Measurements from ENCODE around the gene PALLD.

Gene PALLD

GRCh38 chr4:168527560-168527959 is 30.7 kb downstream of the PALLD start:
- no peak for DNase-seq (ENCODE audit: low spot score)

GRCh38 chr4:168528131-168528949 is 31.5 kb downstream of the PALLD start:
- no peak for DNase-seq (ENCODE audit: low spot score)

GRCh38 chr4:168529257-168529656 is 32.4 kb downstream of the PALLD start:
- DNase-seq (ENCODE audit: low spot score) = no peak

- no peak for DNase-seq (ENCODE audit: low spot score)
These were observed 34.5 kb downstream of the PALLD start for GRCh38 chr4:168531305-168531704.

GRCh38 chr4:168534535-168534934 is 37.7 kb downstream of the PALLD start:
- DNase-seq (ENCODE audit: low spot score) = no peak

GRCh38 chr4:168535689-168536088 is 38.8 kb downstream of the PALLD start:
- DNase-seq (ENCODE audit: low spot score) = no peak

- no peak for DNase-seq (ENCODE audit: low spot score)
These were observed 39.6 kb downstream of the PALLD start for GRCh38 chr4:168536448-168536847.

- DNase-seq (ENCODE audit: low spot score) = no peak
These were observed 40.2 kb downstream of the PALLD start for GRCh38 chr4:168537086-168537485.

GRCh38 chr4:168537571-168537970 is 40.7 kb downstream of the PALLD start:
- DNase-seq (ENCODE audit: low spot score) = no peak

GRCh38 chr4:168538632-168539031 is 41.8 kb downstream of the PALLD start:
- no peak for DNase-seq (ENCODE audit: low spot score)

- no peak for DNase-seq (ENCODE audit: low spot score)
These were observed 43.2 kb downstream of the PALLD start for GRCh38 chr4:168540086-168540485.

- DNase-seq (ENCODE audit: low spot score) = no peak
These were observed 43.8 kb downstream of the PALLD start for GRCh38 chr4:168540503-168541265.

- no peak for DNase-seq (ENCODE audit: low spot score)
These were observed 44.6 kb downstream of the PALLD start for GRCh38 chr4:168541266-168541953.

GRCh38 chr4:168549143-168549542 is 52.3 kb downstream of the PALLD start:
- no peak for DNase-seq (ENCODE audit: low spot score)

GRCh38 chr4:168550064-168550766 is 53.4 kb downstream of the PALLD start:
- DNase-seq (ENCODE audit: low spot score) = no peak

GRCh38 chr4:168551211-168551610 is 54.4 kb downstream of the PALLD start:
- DNase-seq (ENCODE audit: low spot score) = no peak

GRCh38 chr4:168551945-168552695 is 55.3 kb downstream of the PALLD start:
- DNase-seq (ENCODE audit: low spot score) = peak; percentile 4

GRCh38 chr4:168553714-168554370 is 57.0 kb downstream of the PALLD start:
- DNase-seq (ENCODE audit: low spot score) = no peak

GRCh38 chr4:168555437-168555836 is 58.6 kb downstream of the PALLD start:
- no peak for DNase-seq (ENCODE audit: low spot score)

GRCh38 chr4:168557658-168558057 is 60.8 kb downstream of the PALLD start:
- no peak for DNase-seq (ENCODE audit: low spot score)

GRCh38 chr4:168558599-168558998 is 61.7 kb downstream of the PALLD start:
- no peak for DNase-seq (ENCODE audit: low spot score)
